Stimulated activated CD4-positive, alpha-beta T cell treated with anti-CD3 and anti-CD28 coated beads, Interleukin-12 subunit alpha, Interleukin-12 subunit beta, amount 100 ng/mL, for 4 hours (primary cell): ENCODE data around the gene PLAC8L1.
"Not testable (repeated sequence)": the region's sequence is repeated elsewhere in the genome, so short reads cannot be mapped to it uniquely, and the experiment has no call there.

Experiments used
- DNase-seq: peaks from one replicate; pipeline ENCODE4 v3.0.0-alpha.2; 2020

PLAC8L1 gene

GRCh38 chr5:146105477-146105876 is at the start of gene PLAC8L1:
TSS of gene PLAC8L1 (minus strand) at chr5:146105577. CDS start at chr5:146104311, 1,266 bp downstream.
- DNase-seq: no peak

GRCh38 chr5:146151970-146152369 is 46.6 kb upstream of the PLAC8L1 start:
- DNase-seq: no peak

GRCh38 chr5:146137967-146138403 is 32.6 kb upstream of the PLAC8L1 start:
- DNase-seq: no peak

GRCh38 chr5:146130440-146131045 is 25.2 kb upstream of the PLAC8L1 start:
- no peak for DNase-seq

- no peak for DNase-seq
These were observed 20.7 kb upstream of the PLAC8L1 start for GRCh38 chr5:146126068-146126467.

- DNase-seq: no peak
These were observed 19.2 kb upstream of the PLAC8L1 start for GRCh38 chr5:146124580-146124979.

- DNase-seq: not testable (repeated sequence)
These were observed 16.1 kb upstream of the PLAC8L1 start for GRCh38 chr5:146121451-146121850.

- no peak for DNase-seq
These were observed 12.9 kb upstream of the PLAC8L1 start for GRCh38 chr5:146118322-146118721.

- not testable (repeated sequence) for DNase-seq
These were observed 11.8 kb upstream of the PLAC8L1 start for GRCh38 chr5:146117216-146117615.

- no peak for DNase-seq
These were observed 11.0 kb upstream of the PLAC8L1 start for GRCh38 chr5:146116361-146116760.

GRCh38 chr5:146112476-146112875 is 7.1 kb upstream of the PLAC8L1 start:
- no peak for DNase-seq

- DNase-seq: no peak
These were observed 6.0 kb upstream of the PLAC8L1 start for GRCh38 chr5:146111409-146111808.

- no peak for DNase-seq
These were observed 4.0 kb upstream of the PLAC8L1 start for GRCh38 chr5:146109379-146109778.

GRCh38 chr5:146108870-146109269 is 3.5 kb upstream of the PLAC8L1 start:
- DNase-seq: not testable (repeated sequence)

GRCh38 chr5:146107901-146108300 is 2.5 kb upstream of the PLAC8L1 start:
- no peak for DNase-seq

- DNase-seq: no peak
These were observed 1.8 kb downstream of the PLAC8L1 start for GRCh38 chr5:146103594-146103993.

- no peak for DNase-seq
These were observed 3.7 kb downstream of the PLAC8L1 start for GRCh38 chr5:146101646-146102045.

- no peak for DNase-seq
These were observed 7.3 kb downstream of the PLAC8L1 start for GRCh38 chr5:146098047-146098446.

GRCh38 chr5:146091881-146092280 is 13.5 kb downstream of the PLAC8L1 start:
- DNase-seq: no peak

- no peak for DNase-seq
These were observed 16.1 kb downstream of the PLAC8L1 start for GRCh38 chr5:146089287-146089686.

GRCh38 chr5:146088098-146088497 is 17.3 kb downstream of the PLAC8L1 start:
- DNase-seq: no peak

GRCh38 chr5:146084376-146084775 is 21.0 kb downstream of the PLAC8L1 start:
- DNase-seq: no peak

GRCh38 chr5:146082798-146083197 is 22.6 kb downstream of the PLAC8L1 start:
- DNase-seq: no peak

- no peak for DNase-seq
These were observed 23.8 kb downstream of the PLAC8L1 start for GRCh38 chr5:146081556-146081955.

GRCh38 chr5:146079695-146080373 is 25.5 kb downstream of the PLAC8L1 start:
- DNase-seq: no peak
